ENCODE measurements around the gene GPRC5C.
"Not testable (repeated sequence)": the region's sequence is repeated elsewhere in the genome, so short reads cannot be mapped to it uniquely, and the experiment has no call there.

GPRC5C gene

DNA sequence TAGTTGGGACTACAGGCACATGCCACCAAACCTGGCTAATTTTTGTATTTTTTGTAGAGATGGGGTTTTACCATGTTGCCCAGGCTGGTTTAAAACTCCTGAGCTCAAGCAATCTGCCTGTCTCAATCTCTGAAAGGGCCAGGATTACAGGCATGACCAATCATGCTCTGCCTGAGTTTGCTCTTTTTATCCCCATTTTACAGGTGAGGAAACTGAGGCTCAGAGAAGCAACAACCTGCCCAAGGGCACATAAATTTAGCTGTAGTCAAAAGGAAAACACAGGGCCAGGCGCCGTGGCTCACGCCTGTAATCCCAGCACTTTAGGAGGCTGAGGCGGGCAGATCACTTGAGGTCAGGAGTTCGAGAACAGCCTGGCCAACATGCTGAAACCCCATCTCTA, 26.6 kb upstream of the GPRC5C start:
- not testable (repeated sequence) for DNase-seq (ENCODE audit: low read depth in 1 of 2, low spot score in 1 of 2)

DNA sequence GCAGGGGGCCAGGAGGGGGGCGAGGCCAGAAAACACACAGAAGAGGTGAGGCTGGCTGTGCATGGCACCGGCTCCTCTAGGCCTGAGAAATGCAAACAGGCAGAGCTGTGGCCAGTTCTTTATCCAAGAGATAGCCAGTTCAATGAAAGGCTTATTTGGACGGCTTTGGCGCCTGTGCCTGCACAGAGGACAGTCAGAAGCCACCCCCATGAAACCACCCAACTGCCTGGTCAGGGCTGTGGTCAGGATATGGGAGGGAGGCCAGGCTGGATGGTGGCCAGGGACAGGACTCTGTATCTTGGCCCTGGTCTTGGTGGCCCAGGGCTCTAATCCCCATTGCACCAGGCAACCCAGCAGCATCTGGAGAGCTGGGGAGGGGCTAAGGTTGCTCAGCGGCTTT, 24.5 kb upstream of the GPRC5C start:
- DNase-seq (ENCODE audit: low read depth in 1 of 2, low spot score in 1 of 2) = no peak

DNA sequence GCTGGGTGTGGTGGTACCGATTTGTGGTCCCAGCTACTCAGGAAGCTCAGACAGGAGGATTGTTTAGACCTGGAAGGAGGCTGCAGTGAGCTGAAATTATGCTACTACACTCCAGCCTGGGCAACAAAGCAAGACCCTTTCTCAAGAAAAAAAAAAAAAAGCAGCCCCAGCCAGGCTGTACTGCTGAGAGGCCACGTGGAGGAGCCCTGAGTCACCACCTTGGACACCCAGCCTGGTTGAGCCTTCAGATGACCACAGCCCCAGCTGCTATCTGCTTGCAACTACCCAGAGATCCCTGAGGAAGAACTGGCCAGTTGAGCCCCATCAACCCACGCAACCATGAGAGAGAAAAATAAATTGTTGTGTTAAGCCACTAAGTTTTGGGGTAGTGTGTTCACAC, 23.6 kb upstream of the GPRC5C start:
- no peak for DNase-seq (ENCODE audit: low read depth in 1 of 2, low spot score in 1 of 2)

DNA sequence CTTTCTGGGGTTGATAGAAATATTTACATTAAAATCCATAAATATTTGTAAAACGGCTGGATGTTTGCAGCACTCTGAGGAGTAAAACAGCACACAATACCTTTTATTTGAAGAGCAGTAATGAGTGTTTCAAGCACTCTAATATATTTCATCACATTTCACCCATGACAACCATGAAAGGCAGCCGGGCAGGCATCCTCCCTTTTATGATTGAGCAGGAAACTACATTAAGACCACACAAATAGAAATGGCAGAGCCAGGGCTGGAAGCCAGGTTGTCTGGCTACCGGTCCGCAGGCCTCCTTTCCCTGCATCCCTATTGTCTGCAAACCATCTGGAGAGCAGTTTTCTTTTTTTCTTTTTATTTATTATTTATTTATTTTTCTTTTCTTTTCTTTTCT, 23.1 kb upstream of the GPRC5C start:
- no peak for DNase-seq (ENCODE audit: low read depth in 1 of 2, low spot score in 1 of 2)

DNA sequence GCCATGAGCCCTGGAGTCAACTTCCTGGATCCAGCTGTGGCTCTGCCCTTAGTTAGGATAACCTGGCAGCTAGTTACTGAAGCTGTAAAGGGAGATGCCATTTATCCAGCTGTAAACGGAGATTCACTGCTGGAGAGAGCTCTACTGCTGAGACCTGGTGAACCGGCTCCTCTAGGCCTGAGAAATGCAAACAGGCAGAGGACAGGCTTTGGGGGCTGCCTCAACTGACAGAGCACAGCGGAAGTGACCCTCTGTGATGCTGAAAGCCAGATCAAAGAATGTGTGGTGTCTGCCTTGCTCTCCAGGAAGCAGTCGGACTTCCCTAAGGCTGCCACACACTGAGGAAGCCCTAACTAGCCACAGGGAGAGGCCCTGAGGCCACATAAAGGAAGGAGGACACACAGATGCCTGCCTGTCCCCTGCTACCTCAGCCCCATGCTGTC, 21.9 kb upstream of the GPRC5C start:
- DNase-seq (ENCODE audit: low read depth in 1 of 2, low spot score in 1 of 2) = no peak

DNA sequence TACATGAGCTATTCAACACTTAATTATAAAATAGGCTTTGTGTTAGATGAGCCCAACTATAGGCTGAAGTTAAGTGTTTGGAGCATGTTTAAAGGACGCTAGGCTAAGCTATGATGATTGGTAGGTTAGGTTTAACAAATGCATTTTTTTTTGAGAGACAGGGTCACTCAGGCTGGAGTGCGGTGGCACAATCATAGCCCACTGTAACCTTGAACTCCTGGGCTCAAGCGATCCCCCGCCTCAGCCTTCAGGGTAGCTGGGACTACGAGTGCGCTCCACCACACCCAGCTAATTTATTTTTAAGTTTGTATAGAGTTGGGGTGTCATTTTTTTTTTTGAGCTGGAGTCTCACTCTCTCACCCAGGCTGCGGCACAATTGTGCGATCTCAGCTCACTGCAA, 19.3 kb upstream of the GPRC5C start:
- DNase-seq (ENCODE audit: low read depth in 1 of 2, low spot score in 1 of 2) = no peak

DNA sequence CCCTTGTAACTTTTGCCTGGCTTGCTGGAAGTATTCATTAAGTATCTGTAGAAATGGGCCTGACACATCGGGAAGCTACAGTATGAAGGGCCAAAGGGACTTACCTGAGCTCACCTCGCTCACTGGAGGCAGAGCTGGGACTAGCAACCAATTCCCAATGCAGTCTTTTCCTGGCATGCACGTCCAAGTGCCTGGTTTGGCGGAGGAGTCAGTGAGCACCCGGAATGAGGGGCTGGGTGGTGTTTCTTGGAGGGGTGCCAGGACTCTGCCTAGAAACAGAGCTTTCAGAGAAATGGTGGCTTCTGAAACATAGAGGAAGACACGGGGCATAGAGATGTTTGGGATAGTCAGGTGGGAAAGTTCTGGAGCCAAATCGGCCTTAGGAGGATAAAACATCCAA, 18.4 kb upstream of the GPRC5C start:
- DNase-seq (ENCODE audit: low read depth in 1 of 2, low spot score in 1 of 2) = no peak

DNA sequence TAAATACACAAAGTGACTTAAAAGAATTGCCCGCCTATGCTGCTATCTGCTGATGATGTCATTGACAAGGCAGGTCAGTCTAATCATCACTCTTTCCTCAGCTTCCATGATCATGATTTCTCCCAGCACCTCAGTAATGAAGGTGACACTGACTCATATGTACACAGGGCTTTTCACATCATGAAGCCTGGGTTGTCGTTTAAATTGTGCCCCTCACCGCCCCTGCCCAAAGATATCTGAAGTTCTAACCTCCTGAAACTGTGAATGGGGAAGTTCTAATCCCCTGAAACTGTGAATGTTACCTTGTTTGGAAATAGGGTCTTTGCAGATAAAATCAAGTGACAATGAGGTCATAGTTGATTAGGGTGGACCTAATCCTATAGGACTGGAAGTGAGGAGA, 17.4 kb upstream of the GPRC5C start:
- no peak for DNase-seq (ENCODE audit: low read depth in 1 of 2, low spot score in 1 of 2)

DNA sequence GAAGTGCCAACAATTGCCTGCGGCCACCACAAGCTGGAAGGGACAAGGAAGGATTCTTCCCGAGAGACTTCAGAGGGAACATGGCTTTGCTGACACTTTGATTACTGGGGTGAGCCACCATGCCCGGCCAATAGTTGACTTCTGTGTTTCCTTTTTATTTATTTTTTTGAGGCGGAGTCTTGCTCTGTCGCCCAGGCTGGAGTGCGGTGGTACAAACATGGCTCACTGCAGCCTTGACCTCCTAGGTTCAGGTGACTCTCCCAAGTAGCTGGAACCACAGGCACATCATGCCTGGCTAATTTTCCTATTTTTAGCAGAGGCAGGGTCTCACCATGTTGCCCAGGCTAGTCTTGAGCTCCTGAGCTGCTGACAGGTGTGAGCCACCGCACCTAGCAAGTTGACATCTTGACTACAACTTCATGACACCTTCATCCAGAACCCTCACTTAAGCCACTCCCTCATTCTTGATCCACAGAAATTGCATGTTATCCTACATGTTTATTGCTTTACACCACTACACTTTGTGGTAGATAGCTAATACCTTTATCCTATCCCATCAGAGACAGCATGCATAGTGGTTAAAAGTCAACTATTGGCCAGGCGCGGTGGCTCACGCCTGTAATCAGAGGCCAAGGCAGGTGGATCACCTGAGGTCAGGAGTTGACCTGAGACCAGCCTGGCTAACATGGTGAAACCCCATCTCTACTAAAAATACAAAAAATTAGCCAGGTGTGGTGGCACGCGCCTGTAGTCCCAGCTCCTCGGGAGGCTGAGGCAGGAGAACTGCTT, 16.1 kb upstream of the GPRC5C start:
- DNase-seq (ENCODE audit: low read depth in 1 of 2, low spot score in 1 of 2) = no peak

DNA sequence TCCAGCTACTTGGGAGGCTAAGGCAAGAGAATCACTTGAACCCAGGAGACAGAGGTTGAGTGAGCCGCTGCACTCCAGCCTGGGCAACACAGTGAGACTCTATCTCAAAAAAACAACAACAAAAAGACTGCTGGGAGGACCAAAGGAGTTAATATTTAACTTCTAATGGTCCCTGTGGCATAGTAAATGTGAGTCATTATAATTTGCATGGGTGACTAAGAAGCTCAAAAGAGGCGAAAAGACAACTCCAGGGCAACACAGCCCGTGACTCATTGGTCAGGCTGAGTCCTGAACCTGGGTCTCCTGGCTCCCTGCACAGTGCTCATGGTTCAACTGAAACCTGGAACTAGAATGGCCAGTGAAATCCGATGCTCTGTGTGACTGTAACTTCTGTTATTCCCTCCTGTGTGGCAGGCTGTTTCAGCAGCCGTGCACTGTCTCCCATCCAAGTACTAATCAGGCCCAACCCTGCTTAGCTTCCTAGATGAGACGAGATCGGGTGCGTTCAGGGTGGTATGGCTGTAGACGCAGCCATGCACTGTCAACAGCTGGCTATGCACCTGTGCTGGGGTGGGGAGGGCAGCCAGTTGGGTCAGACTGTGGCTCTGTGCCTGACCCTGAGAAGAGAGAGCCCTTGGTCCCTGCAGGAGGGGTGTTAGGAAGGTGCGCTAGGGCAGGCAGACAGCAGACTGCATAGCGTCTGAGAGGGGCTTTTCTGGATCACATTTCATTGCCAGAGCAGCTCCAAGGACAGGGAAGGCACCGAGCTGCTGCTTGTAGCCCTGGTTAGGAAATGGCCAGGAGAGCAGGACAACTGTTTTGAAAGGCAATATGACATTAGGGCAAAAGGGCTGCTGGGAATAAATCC, 14.5 kb upstream of the GPRC5C start:
- no peak for DNase-seq (ENCODE audit: low read depth in 1 of 2, low spot score in 1 of 2)

DNA sequence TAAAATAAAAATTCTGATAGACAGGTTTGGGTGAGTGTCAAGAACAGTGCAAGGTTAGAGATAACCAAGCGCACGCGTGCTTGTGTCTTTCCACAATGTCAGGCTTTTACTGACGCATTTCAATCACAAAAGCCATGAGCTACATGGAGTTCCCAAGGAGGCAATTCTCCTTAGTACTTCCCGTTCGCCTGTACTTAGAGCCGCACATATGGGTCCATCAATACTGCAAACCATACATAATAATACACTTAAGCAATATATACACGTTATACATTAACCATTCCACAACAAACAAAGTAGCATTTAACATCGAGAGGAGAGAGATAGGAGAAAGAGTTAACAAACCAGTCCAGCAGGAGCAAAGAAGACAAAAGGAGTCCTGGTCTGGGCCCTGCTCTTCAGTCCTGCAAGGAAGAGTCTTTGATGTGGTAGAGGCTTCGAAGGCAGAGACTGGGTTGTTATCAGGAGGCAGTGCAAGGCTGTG, 11.9 kb upstream of the GPRC5C start:
- no peak for DNase-seq (ENCODE audit: low read depth in 1 of 2, low spot score in 1 of 2)

DNA sequence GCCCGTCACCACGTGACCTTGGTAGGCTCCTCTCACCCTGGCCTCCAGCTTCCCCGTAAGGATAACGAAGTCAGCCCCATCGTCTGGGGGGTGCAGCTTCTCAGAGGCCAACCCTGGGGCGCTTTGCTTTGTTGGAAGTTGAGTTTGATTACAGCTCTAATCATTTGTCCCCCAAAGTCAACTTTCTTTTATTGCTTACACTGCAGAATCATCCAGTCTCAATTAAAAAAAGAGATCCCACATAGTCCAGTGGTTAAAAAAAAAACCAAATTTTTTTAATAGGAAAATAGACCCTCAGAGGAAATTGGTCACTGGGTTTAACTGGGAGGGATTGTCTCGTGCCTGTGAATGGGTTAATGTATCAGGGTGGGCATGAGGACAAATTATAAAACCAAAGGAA, 7.8 kb upstream of the GPRC5C start:
- no peak for DNase-seq (ENCODE audit: low read depth in 1 of 2, low spot score in 1 of 2)

DNA sequence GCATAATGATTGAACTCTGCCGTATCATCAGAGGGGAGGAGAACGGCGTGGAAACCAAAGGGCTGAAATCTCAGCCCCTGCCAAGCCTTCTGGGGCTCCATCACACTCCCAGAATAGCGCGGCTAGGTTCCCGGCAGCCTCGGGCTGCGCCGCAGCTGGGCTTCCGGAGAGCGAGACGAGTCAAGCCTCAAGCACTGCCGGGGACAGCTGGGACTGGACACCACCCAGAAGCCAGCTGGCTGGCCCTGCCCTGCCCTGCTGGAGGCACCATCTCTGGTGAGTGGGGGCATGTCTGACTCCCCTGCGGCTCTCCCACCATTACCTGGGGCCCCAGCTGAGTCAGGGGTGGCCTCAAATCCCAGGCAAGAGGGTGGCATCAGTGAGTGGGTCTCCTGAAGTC, 7.2 kb upstream of the GPRC5C start:
- DNase-seq (ENCODE audit: low read depth in 1 of 2, low spot score in 1 of 2) = no peak

DNA sequence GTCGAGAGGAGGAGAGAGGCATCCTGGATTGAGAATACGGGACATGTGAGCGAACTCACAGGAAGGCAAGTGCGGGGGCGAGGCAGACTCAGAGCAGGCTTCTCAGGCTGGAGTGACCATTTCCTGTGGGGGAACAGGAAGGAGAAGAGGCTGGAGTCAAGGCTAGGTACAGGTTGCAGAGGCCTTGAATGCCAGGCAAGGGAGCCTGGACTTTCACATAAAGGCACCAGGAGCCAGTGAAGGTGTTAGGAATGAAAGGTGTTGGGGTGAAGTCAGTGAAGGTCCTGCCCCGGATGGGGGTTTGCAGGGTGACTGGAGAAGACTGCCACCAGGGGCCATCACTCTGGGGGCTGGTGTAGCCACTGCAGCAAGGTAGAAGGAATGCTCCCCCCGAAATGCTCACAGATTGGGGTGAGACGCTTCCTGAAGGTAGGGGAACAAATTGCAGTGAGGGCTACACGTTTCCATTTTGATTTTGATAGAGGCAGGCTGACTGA, 5.3 kb upstream of the GPRC5C start:
- DNase-seq (ENCODE audit: low read depth in 1 of 2, low spot score in 1 of 2) = no peak

DNA sequence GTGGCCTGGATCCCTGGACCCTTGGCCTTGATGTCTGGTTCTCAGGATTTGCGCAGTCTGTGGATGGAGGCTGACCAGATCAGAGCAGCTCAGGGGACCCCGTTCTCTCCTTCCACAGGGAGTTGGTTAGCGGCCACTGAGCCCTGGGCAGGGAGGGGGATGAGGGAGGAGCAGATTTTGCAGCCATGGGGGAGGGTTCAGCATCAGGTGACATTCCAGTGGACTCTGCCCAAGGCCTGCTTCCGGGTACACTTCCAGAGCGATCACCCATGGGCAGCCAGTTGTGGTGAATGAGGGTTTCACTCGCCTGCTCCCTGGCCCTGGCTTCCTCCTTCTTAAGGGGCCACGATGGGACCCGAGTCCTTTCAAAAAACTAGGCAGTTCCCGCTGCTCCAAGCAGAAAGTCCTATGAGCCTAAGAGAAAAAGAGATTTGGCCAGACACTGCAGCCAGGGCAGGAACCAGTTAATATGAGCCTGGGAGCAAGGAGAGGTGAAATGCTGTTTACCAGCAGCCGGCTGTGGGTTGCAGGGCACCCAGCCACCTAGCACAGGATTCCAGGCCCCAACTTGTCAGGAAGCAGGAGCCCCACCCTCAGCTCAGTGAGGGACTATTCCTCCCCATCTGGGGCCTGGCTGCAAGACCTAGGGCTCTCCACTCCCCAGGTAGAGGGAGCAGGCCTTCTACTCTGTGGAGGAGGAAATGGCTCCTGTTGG, 4.7 kb upstream of the GPRC5C start:
- DNase-seq (ENCODE audit: low read depth in 1 of 2, low spot score in 1 of 2) = no peak

DNA sequence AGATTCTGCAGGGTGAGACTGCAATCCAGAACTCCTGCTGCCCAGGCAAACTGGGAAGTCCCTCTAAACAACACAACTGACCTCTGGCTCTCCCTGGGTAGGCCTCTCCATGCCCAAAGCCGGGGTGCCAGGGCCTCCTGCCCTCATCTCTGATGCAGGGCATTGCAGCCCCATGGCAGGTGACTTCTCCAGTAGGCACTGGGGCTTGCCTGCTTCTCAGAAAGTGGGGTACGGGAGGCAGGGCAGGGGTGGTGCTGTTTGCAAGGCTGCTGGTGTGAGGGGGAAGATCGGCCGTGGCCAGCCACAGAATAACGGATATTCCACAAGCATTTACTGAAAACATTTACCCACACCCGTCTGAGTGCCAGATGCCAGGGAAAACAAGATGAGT, 4.1 kb upstream of the GPRC5C start:
- DNase-seq (ENCODE audit: low read depth in 1 of 2, low spot score in 1 of 2) = no peak

DNA sequence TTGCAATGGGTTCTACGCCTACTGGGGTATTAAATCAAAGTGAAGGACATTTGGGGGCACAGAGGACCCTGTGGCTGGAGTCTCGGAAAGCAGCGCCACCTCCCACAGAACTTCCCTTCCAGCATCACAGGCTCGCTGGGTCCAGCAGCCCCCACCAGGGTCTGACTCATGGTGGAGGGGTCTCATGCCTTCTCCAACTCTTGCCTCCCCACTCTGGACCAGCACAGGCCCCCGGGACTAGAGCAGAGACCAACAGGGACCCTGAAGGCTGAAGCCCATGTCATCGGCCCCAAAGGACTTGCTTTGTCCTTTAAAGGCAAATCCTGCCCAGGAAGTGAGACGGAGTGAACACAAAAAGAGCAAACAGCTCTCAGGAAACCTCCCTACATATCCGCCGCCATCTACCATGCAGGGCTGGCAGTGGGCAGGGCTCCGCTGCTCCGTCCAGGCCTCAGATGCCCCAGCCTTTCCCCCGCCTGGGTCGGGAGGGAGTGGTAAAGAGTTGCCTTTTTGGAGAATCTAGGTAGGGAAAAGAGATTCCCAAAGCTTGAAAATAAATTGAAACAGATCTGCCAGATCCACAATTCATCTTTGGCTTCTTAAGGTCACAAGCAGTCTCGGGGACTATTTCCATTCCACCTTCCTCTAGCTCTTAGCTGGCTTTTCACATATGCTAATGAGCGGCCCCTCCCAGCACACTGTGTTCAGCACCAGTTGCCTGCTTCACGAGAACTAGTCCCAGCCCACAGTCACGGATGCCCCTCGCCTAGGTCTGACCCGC, 2.1 kb upstream of the GPRC5C start:
- no peak for DNase-seq (ENCODE audit: low read depth in 1 of 2, low spot score in 1 of 2)

DNA sequence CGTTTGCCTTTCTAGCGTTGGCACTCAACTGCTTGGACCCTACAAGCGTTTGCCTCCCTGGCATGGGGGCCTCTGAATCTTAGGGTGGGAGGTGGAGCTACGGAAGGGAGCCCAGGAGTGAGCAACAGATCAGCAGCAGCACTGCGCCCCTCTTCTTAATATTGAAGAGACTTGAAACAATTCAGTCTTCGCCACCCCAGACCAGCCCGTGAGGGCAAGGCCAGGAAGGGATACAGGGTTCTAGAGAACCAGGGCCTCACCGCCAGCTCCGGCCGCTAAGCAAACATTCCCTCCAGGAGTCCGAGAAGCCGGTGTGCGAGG, 1.5 kb upstream of the GPRC5C start:
- DNase-seq (ENCODE audit: low read depth in 1 of 2, low spot score in 1 of 2) = no peak

DNA sequence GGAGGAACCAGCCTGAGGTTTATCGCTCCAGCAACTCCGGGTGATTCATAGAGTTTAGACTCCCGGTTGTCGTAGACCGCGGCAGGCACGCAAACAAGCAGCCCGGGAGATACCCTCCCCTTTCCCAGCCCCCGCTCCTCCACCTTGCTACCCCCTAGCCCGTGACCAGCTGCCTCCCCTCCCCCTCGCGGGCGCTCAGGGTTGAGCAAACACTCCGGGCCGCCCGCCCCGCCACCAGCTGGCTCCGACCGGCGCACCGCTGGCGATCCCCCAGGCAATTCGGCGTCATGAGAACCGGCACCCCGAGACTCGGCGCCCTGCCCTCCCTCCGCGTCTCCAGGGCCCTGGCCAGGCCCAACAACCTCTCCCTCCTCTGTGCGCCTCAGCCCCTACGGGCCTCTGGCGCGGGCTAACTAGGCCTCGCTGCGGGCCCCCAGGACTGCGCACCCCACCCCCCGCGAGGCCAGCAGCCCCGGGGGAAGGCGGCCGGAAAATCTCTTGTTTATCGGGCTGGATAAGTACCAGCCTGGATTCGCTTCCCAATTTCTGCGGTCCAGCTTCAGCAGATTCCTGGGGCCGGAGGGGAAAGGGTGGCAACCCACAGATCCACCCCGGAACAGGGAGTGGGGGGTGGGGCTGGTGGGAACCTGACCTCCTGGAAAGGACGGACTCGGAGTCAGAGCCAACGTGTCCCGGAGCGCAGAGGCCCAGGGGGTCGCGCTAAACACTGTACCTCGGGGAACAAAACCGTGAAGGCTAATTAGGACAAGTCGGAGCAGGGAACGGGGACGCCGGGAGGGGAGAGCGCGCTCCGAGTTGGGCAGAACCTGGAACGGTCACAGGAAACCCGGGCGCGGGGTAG, 951 bp upstream of the GPRC5C start:
- DNase-seq (ENCODE audit: low read depth in 1 of 2, low spot score in 1 of 2) = no peak

DNA sequence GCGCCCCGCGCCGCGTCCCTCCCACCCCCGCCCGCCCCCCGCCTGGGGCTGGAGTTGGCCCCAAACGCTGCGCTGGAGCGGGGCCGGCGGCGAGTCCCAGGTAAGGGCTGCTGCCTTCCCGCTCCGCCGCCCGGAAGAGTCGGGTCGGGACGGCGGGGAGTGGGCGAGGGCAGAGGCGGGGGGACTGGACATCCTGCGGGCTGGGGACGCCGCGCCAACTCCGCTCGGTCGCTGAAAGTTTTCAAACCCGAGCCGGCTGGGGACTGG, 469 bp downstream of the GPRC5C start:
- DNase-seq (ENCODE audit: low read depth in 1 of 2, low spot score in 1 of 2) = no peak

Measured in activated CD4-positive, alpha-beta T cell treated with anti-CD3 and anti-CD28 coated beads, Interleukin-2, amount 50 U/mL, for 24 hours (primary cell).